HCT116 (cell line): ENCODE data around the gene DMAC1. TPM values are rescaled to one million over a fixed set of nuclear protein-coding genes. Genes with fewer than 3 reads are reported as not detected.

Source experiments
- ATAC-seq: fragments of 200-7000 bp; cut with Tn5 transposase; 2 replicates; pipeline ENCODE4 v1.9.1; 2020; ENCODE audit warnings: mild to moderate bottlenecking, moderate library complexity
- BruUV-seq: library from RNA; stranded (reverse); fragments of 400-500 nt; replicated peaks from 2 replicates; lab custom pipeline; 2021; lab: Mats Ljungman, UMichigan
- CTCF ChIA-PET: fragments of 300-600 bp; sonication (Branson Sonifier 250); formaldehyde crosslinking; loops from one replicate; lab custom pipeline; 2021; ENCODE audit warnings: antibody characterized with exemption; lab: Charles Lee
- POLR2A ChIA-PET: fragments of 300-600, 350-600 bp; sonication (Branson Sonifier 250); formaldehyde crosslinking; loops from one replicate; lab custom pipeline; 2021; ENCODE audit warnings: antibody characterized with exemption; lab: Charles Lee
- RAD21 ChIA-PET, 2 experiments: fragments of 300-600 bp; sonication (Branson Sonifier 250); formaldehyde crosslinking; loops; one replicate each; lab custom pipeline; 2023; ENCODE audit warnings: low total read pairs in 2 of 2; ENCODE audit not compliant: uncharacterized antibody in 2 of 2, unreplicated experiment in 2 of 2, low non-redundant PET in 1 of 2; lab: Charles Lee
- DNase-seq: peaks from one replicate; pipeline ENCODE4 v3.0.0-alpha.2; 2010; ENCODE audit warnings: low read depth, low spot score
- H2AFZ ChIP-seq: fragments of 200-600 bp; shearing (Covaris generic), sonication (generic); 2 replicates; pipeline ENCODE4 v1.6.1; 2017; ENCODE audit warnings: low read depth, mixed run types, mixed read lengths, antibody characterized with exemption, low read length; ENCODE audit not compliant: poor library complexity, severe bottlenecking
- H3K27ac ChIP-seq: 2 replicates; pipeline ENCODE4 v1.5.1; 2012; ENCODE audit warnings: low read depth, low read length
- H3K27me3 ChIP-seq: fragments of 200-600 bp; sonication (generic); 2 replicates; pipeline ENCODE4 v1.6.1; 2016; ENCODE audit warnings: mixed run types, low read length, mixed read lengths; ENCODE audit not compliant: insufficient read depth
- H3K36me3 ChIP-seq, 2 experiments: fragments of 200-500 bp in 1 of 2; fragments of 200-600 bp in 1 of 2; sonication (Bioruptor generic) in 1 of 2; sonication (generic) in 1 of 2; 2 replicates each; pipeline versions ENCODE4 v1.5.1 to v1.6.1; 2014 to 2016; ENCODE audit warnings: low read length in 2 of 2, inconsistent platforms in 1 of 2, mixed read lengths in 1 of 2, mixed run types in 1 of 2; ENCODE audit not compliant: insufficient read depth in 2 of 2, control insufficient read depth in 1 of 2
- H3K4me1 ChIP-seq, 2 experiments: fragments of 200-600 bp in 1 of 2; sonication (generic) in 1 of 2; 2 replicates each; pipeline versions ENCODE4 v1.5.1 to v1.6.1; 2012 to 2017; ENCODE audit warnings: low read length in 2 of 2, inconsistent platforms in 1 of 2, mild to moderate bottlenecking in 1 of 2, mixed read lengths in 1 of 2, mixed run types in 1 of 2, moderate library complexity in 1 of 2; ENCODE audit not compliant: insufficient read depth in 2 of 2, control insufficient read depth in 1 of 2
- H3K4me2 ChIP-seq: fragments of 200-600 bp; sonication (generic); 2 replicates; pipeline ENCODE4 v1.6.1; 2017; ENCODE audit warnings: mixed run types, low read length, mixed read lengths
- H3K4me3 ChIP-seq, 2 experiments: fragments of 200-600 bp in 1 of 2; sonication (generic) in 1 of 2; replicated peaks in 1 of 2; 2 replicates each; pipeline ENCODE4 v1.5.1; 2011 to 2016; ENCODE audit warnings: low read length in 2 of 2, control low read depth in 1 of 2, low read depth in 1 of 2, mild to moderate bottlenecking in 1 of 2, mixed read lengths in 1 of 2, mixed run types in 1 of 2
- H3K79me2 ChIP-seq: fragments of 200-600 bp; sonication (generic); 2 replicates; pipeline ENCODE4 v1.6.1; 2017; ENCODE audit warnings: mild to moderate bottlenecking, mixed run types, low read length, moderate library complexity, mixed read lengths; ENCODE audit not compliant: insufficient read depth
- H3K9ac ChIP-seq: fragments of 200-600 bp; sonication (generic); 2 replicates; pipeline ENCODE4 v1.6.1; 2016; ENCODE audit warnings: low read length, mixed read lengths
- H3K9me2 ChIP-seq: fragments of 200-600 bp; sonication (generic), shearing (Covaris generic); 2 replicates; pipeline ENCODE4 v1.6.1; 2017; ENCODE audit warnings: mixed run types, mild to moderate bottlenecking, moderate library complexity; ENCODE audit not compliant: insufficient read depth
- H3K9me3 ChIP-seq, 2 experiments: fragments of 200-500 bp in 1 of 2; fragments of 200-600 bp in 1 of 2; sonication (Bioruptor generic) in 1 of 2; sonication (generic) in 1 of 2; 2 replicates each; pipeline ENCODE4 v1.6.1; 2014 to 2017; ENCODE audit warnings: low read length in 2 of 2, mixed read lengths in 2 of 2, inconsistent platforms in 1 of 2, low read depth in 1 of 2, mild to moderate bottlenecking in 1 of 2, mixed run types in 1 of 2, moderate library complexity in 1 of 2; ENCODE audit not compliant: control insufficient read depth in 1 of 2, insufficient read depth in 1 of 2
- H4K20me1 ChIP-seq: fragments of 200-600 bp; sonication (generic), shearing (Covaris generic); 2 replicates; pipeline ENCODE4 v1.6.1; 2017; ENCODE audit warnings: mixed run types, mild to moderate bottlenecking, moderate library complexity; ENCODE audit not compliant: insufficient read depth
- CBX3 ChIP-seq: IDR thresholded peaks from 2 replicates; pipeline ENCODE4 v1.6.1; 2012; ENCODE audit warnings: low read depth
- EGR1 ChIP-seq: IDR thresholded peaks from 2 replicates; pipeline ENCODE4 v1.6.1; 2012; ENCODE audit warnings: low read depth
- EZH2 ChIP-seq: fragments of 200-600 bp; sonication (generic); IDR thresholded peaks from 2 replicates; pipeline ENCODE4 v1.6.1; 2017; ENCODE audit warnings: antibody characterized with exemption, mixed run types
- EZH2phosphoT487 ChIP-seq: fragments of 200-600 bp; IDR thresholded peaks from 2 replicates; pipeline ENCODE4 v1.6.1; 2018; ENCODE audit warnings: antibody characterized with exemption, borderline replicate concordance
- TCF7L2 ChIP-seq: IDR thresholded peaks from 2 replicates; pipeline ENCODE4 v1.7.0; 2011; ENCODE audit warnings: borderline replicate concordance, inconsistent platforms; ENCODE audit not compliant: insufficient read depth, insufficient read length; ENCODE audit errors: extremely low read depth
- ZFX ChIP-seq: fragments of 450-650 bp; IDR thresholded peaks from 2 replicates; pipeline ENCODE4 v1.6.1; 2017
- ZNF274 ChIP-seq: fragments of 200-500 bp; sonication (Bioruptor generic); IDR thresholded peaks from 2 replicates; pipeline ENCODE4 v1.6.1; 2014; ENCODE audit warnings: mild to moderate bottlenecking, low read depth, low read length, inconsistent platforms
- intact Hi-C: fragments of 100-400 bp; cut with micrococcal nuclease; formaldehyde crosslinking; loops from 2 replicates; pipeline ENCODE4 v1.10.0; 2022
- total RNA-seq: library from RNA; stranded (reverse); gene quantifications from one replicate; pipeline ENCODE4 v1.2.1, GENCODE V29; 2021; ENCODE audit not compliant: unreplicated experiment
- TF ChIP-seq, protein P1 (sequence below): IDR thresholded peaks from 2 replicates; pipeline ENCODE4 v1.6.1; 2012; ENCODE audit warnings: low read depth
- TF ChIP-seq, protein P2 (sequence below): IDR thresholded peaks from 2 replicates; pipeline ENCODE4 v1.6.1; 2012

The DMAC1 gene
- total RNA-seq, 1 experiment from 2014 or later, result 39.1 TPM

DNA sequence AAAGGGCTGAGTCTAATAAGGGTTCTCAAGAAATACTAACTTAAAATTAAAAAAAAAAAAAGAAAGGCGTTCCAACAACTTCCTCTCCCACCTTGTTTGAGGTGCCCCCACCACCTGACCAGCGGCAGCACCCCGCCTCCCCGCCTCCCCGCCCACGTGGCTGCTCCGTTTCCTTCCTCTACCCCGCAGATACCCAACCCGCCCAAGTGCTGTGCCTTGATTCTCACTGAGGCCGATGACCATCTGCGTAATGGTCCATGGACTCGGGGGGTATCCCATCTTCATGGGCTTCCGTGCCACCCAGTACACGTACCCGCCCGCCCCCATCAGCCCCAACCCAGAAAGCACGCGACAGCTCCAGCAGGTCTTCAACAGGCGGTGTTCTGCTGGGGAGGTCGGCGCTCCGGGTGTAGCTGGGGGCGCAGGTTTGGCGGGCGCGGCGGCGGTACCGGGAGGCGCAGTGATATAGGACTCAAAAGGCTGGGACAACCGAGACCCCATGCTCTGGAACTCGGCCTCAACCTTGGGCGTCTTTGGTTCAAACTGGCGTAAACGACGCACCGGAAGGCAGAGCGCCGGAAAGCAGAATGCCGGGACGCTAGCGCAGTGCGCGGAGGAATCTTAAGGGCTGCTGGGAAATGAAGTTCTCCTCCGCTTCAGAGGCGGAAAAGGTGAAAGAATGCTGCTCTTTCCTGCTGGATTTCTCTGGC lies at the start of gene DMAC1 (continued):
- TF ChIP-seq, protein P1, sequence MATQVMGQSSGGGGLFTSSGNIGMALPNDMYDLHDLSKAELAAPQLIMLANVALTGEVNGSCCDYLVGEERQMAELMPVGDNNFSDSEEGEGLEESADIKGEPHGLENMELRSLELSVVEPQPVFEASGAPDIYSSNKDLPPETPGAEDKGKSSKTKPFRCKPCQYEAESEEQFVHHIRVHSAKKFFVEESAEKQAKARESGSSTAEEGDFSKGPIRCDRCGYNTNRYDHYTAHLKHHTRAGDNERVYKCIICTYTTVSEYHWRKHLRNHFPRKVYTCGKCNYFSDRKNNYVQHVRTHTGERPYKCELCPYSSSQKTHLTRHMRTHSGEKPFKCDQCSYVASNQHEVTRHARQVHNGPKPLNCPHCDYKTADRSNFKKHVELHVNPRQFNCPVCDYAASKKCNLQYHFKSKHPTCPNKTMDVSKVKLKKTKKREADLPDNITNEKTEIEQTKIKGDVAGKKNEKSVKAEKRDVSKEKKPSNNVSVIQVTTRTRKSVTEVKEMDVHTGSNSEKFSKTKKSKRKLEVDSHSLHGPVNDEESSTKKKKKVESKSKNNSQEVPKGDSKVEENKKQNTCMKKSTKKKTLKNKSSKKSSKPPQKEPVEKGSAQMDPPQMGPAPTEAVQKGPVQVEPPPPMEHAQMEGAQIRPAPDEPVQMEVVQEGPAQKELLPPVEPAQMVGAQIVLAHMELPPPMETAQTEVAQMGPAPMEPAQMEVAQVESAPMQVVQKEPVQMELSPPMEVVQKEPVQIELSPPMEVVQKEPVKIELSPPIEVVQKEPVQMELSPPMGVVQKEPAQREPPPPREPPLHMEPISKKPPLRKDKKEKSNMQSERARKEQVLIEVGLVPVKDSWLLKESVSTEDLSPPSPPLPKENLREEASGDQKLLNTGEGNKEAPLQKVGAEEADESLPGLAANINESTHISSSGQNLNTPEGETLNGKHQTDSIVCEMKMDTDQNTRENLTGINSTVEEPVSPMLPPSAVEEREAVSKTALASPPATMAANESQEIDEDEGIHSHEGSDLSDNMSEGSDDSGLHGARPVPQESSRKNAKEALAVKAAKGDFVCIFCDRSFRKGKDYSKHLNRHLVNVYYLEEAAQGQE, result no peak
- TF ChIP-seq EZH2 (no peak), EGR1 (peak; percentile 38; the same call in 1 of the 2 replicates)
- TF ChIP-seq, protein P2, sequence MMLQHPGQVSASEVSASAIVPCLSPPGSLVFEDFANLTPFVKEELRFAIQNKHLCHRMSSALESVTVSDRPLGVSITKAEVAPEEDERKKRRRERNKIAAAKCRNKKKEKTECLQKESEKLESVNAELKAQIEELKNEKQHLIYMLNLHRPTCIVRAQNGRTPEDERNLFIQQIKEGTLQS, result no peak

DNA sequence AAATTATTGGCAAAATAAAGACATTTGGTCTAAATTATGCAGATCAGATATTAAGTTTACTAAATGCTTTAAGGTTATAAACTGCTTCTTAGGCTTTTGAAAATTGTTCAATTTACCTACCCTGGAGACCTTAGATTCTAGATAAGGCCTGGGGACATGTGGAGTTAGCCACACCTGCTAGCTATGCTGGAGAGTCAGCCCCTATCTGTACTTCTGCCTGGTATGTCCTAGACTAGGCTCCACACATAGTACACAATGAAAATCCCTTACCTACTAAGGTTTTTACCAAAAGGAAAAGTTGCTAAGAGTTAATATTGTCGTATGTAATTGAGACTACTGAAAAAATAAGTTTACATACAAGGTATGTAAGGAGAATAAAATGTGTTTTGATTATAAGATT lies 49.8 kb upstream of the DMAC1 start:
- H3K9ac ChIP-seq, result no peak overlapping the region
- no peak overlapping the region for H3K27ac ChIP-seq
- TF ChIP-seq ZNF274, result no peak
- TF ChIP-seq CBX3, result no peak
- TF ChIP-seq, protein P1, result no peak
- no peak for TF ChIP-seq EZH2phosphoT487
- no peak for TF ChIP-seq TCF7L2
- TF ChIP-seq ZFX, result no peak
- TF ChIP-seq, all 23 proteins: peak for 0
- no peak overlapping the region for H2AFZ ChIP-seq
- H3K4me1 ChIP-seq, result no peaks in the 10 kb centered on the region
- POLR2A ChIA-PET, result no interaction called here
- H3K27me3 ChIP-seq, result no peaks in the 10 kb centered on the region
- DNase-seq (no peak), ATAC-seq (no peak)
- no peaks in the 10 kb centered on the region for H3K9me2 ChIP-seq
- no peaks in the 10 kb centered on the region for H4K20me1 ChIP-seq
- CTCF ChIA-PET, result no interaction called here
- no peak overlapping the region for H3K4me2 ChIP-seq
- no peaks in the 10 kb centered on the region for H3K9me3 ChIP-seq
- no peak overlapping the region for H3K4me3 ChIP-seq
- RAD21 ChIA-PET, result no interaction called here
- intact Hi-C loops, result no loop called here
- no peaks in the 10 kb centered on the region for H3K79me2 ChIP-seq
- H3K36me3 ChIP-seq, result no peaks in the 10 kb centered on the region
- BruUV-seq, result no TSS peak
